PFSK-1 (cell line): ENCODE data around the gene JADE2.

Experiments used
- FOXP2 ChIP-seq: optimal IDR thresholded peaks from 2 replicates; pipeline ENCODE3; 2011; ENCODE audit warnings: borderline replicate concordance, control low read depth, inconsistent platforms; ENCODE audit not compliant: insufficient read depth; ENCODE audit errors: extremely low read length, extremely low read depth
- POLR2AphosphoS5 ChIP-seq: IDR thresholded peaks from 2 replicates; pipeline ENCODE4 v1.6.1; 2012; ENCODE audit warnings: low read depth, mild to moderate bottlenecking, control low read depth, low read length, moderate library complexity
- SIN3A ChIP-seq: IDR thresholded peaks from 2 replicates; pipeline ENCODE4 v1.6.1; 2012; ENCODE audit warnings: mild to moderate bottlenecking, low read length, moderate library complexity, borderline replicate concordance; ENCODE audit not compliant: insufficient read depth
- TAF1 ChIP-seq: IDR thresholded peaks from 2 replicates; pipeline ENCODE4 v1.6.1; 2012; ENCODE audit warnings: low read length, control low read depth, borderline replicate concordance; ENCODE audit not compliant: insufficient read depth
- TF ChIP-seq, protein P1 (sequence below), 2 experiments: IDR thresholded peaks; 2 replicates each; pipeline versions ENCODE4 v1.6.1 to v1.8.0; 2011 to 2012; ENCODE audit warnings: low read depth in 2 of 2, low read length in 2 of 2, control low read depth in 1 of 2, inconsistent platforms in 1 of 2, mild to moderate bottlenecking in 1 of 2, moderate library complexity in 1 of 2; ENCODE audit not compliant: insufficient read depth in 1 of 2

The JADE2 gene

DNA sequence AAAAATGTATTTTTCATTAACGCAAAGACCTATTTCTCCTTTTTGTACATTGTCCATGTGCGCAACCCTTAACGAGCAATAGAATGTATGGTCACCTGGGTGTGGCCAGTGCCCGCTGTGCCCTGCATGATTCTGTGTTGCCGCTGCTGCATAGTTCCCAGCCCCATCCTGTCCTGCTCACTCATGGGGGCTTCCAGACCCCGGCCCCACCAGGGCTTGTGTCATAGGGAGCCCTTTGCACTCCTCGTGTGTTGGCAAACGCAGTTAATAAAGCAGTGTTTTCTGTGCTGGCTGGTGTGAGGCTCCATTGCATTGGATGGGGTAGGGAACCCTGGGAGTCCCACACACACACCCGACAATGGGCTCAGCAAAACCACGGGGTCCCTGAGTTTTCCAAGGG lies 57.5 kb downstream of the JADE2 start:
- TF ChIP-seq, protein P1, sequence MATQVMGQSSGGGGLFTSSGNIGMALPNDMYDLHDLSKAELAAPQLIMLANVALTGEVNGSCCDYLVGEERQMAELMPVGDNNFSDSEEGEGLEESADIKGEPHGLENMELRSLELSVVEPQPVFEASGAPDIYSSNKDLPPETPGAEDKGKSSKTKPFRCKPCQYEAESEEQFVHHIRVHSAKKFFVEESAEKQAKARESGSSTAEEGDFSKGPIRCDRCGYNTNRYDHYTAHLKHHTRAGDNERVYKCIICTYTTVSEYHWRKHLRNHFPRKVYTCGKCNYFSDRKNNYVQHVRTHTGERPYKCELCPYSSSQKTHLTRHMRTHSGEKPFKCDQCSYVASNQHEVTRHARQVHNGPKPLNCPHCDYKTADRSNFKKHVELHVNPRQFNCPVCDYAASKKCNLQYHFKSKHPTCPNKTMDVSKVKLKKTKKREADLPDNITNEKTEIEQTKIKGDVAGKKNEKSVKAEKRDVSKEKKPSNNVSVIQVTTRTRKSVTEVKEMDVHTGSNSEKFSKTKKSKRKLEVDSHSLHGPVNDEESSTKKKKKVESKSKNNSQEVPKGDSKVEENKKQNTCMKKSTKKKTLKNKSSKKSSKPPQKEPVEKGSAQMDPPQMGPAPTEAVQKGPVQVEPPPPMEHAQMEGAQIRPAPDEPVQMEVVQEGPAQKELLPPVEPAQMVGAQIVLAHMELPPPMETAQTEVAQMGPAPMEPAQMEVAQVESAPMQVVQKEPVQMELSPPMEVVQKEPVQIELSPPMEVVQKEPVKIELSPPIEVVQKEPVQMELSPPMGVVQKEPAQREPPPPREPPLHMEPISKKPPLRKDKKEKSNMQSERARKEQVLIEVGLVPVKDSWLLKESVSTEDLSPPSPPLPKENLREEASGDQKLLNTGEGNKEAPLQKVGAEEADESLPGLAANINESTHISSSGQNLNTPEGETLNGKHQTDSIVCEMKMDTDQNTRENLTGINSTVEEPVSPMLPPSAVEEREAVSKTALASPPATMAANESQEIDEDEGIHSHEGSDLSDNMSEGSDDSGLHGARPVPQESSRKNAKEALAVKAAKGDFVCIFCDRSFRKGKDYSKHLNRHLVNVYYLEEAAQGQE (IDR thresholded peaks at IDR 0.05; ENCODE audit: insufficient read depth in 1 of 2, low read depth in 2 of 2, low read length in 2 of 2) = no peak
- TF ChIP-seq SIN3A = no peak

DNA sequence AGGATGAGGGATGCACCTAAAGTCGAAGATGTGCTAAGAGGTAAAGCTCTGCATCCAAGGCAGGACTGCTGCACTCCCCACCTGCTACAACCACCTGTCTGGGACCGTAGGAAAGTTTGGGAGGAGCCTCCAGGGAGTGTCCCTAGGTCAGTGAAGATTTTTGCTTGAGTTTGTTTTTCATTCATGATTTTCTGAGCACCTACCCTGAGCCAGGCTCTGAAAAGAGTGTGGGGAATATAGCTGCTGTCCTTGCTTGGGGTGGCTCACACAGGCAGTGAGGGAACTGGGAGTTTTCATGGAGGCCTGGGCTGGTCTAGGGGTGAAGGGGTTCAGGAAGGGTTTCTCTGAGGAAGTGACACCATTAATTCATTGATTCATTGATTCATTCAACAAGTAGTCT lies 58.3 kb downstream of the JADE2 start:
- TF ChIP-seq, protein P1 (IDR thresholded peaks at IDR 0.05; ENCODE audit: insufficient read depth in 1 of 2, low read depth in 2 of 2, low read length in 2 of 2) = no peak
- TF ChIP-seq POLR2AphosphoS5 (no peak), TAF1 (no peak), FOXP2 (no peak), SIN3A (no peak)

DNA sequence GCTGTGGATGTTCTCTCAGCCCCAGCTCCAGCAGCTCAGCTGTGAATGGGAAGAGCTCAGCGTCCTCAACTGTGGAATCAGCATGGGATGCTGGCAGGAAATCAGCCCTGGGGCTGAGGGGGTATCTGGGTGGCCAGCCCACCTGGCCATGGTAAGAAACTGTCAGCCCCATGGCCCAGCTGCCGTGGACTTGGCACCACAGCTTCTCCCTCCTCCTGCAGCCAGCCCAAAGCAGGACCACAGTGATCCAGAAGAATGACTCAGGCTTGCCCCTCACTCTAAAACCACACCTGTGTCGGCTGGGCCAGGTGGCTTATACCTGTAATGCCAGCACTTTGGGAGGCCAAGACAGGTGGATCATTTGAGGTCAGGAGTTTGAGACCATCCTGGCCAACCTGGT lies 59.2 kb downstream of the JADE2 start:
- TF ChIP-seq TAF1 = no peak
- no peak for TF ChIP-seq FOXP2
- no peak for TF ChIP-seq SIN3A
- TF ChIP-seq, protein P1 (IDR thresholded peaks at IDR 0.05; ENCODE audit: insufficient read depth in 1 of 2, low read depth in 2 of 2, low read length in 2 of 2) = no peak
- no peak for TF ChIP-seq POLR2AphosphoS5

DNA sequence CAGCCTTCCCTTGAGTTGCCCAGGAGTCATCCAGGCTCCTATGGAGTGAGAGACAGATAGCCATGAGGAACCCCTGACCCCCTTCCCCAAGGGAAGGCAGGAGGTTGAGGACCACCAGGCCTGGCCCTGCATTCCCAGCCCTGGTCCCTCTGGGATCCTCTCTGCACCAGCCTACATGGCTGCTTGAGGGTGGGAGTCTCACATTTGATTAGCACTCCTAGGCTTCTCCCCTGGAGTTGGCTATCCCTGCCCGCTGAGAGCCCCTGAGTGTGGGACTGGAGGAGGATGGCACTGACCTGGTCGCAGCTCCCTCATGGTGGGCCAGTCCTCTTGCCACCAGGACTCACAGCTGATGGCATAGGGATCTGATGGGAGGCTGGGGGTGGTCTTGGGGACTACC lies 60.5 kb downstream of the JADE2 start:
- TF ChIP-seq TAF1 (no peak), POLR2AphosphoS5 (no peak), SIN3A (no peak), FOXP2 (no peak)
- TF ChIP-seq, protein P1 (IDR thresholded peaks at IDR 0.05; ENCODE audit: insufficient read depth in 1 of 2, low read depth in 2 of 2, low read length in 2 of 2) = no peak

DNA sequence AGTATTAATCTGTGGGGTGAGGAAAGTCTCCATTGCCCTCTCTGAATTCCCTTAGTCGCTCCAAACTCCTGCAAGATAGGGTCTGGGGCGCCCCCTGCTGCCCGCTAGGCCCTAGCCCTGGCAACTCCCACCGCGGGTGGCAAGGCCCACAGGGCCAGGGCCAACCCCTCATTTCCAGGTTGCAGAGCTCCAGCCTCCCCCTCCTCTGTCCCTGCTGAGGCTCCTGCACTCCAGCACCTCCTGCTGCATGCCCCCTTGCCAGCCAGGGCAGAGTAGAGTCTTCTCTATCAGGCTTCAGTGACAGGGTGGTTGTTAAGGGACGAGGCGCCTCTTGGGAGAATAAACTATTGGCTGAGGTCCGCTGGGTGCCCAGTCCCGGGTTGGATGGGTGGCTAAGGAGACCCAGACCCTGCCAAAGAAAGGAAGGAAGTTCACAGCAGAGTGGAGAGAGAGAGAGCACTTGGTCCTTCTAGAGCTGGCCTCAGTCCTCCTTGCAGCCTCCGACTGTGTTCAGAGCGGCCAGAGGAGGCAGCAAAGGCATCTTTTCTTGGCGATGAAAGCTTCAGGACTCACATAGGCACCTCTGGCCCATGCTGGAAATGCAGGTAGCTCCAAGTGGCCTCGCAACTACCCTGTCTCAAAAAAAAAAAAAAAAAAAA lies 61.5 kb downstream of the JADE2 start:
- TF ChIP-seq TAF1 = no peak
- no peak for TF ChIP-seq POLR2AphosphoS5
- TF ChIP-seq SIN3A = no peak
- TF ChIP-seq, protein P1 (IDR thresholded peaks at IDR 0.05; ENCODE audit: insufficient read depth in 1 of 2, low read depth in 2 of 2, low read length in 2 of 2) = no peak
- TF ChIP-seq FOXP2 = no peak
